Lower lobe of right lung (tissue), 2 donors: ENCODE results near the gene EPN2. TPM values are rescaled to one million over a fixed set of nuclear protein-coding genes. Genes with fewer than 3 reads are reported as not detected.
A peak's percentile ranks its signal among the peaks of the same experiment; 100 is the strongest.

Source experiments
- ATAC-seq, 2 donors: fragments of 200-7000 bp; cut with Tn5 transposase; one replicate each; pipeline ENCODE4 v1.9.1; 2020 to 2022; ENCODE audit warnings: mild to moderate bottlenecking in 2 of 2, moderate library complexity in 2 of 2
- DNase-seq: peaks from one replicate; pipeline ENCODE4 v3.0.0-alpha.2; 2020
- H3K27ac ChIP-seq: fragments of 200-600 bp; one replicate; pipeline ENCODE4 v1.8.0; 2022
- H3K27me3 ChIP-seq: fragments of 200-600 bp; one replicate; pipeline ENCODE4 v1.8.0; 2022; ENCODE audit warnings: low read depth
- H3K36me3 ChIP-seq: fragments of 200-600 bp; one replicate; pipeline ENCODE4 v1.8.0; 2022; ENCODE audit warnings: mild to moderate bottlenecking
- H3K4me1 ChIP-seq: fragments of 200-600 bp; one replicate; pipeline ENCODE4 v1.8.0; 2022
- H3K4me3 ChIP-seq: fragments of 200-600 bp; one replicate; pipeline ENCODE4 v1.8.0; 2022; ENCODE audit warnings: mild to moderate bottlenecking
- H3K9me3 ChIP-seq: fragments of 200-600 bp; one replicate; pipeline ENCODE4 v1.8.0; 2022
- intact Hi-C: fragments of 100-400 bp; cut with DNase I; formaldehyde crosslinking; loops from one replicate; pipeline ENCODE4 v1.11.0; 2022
- total RNA-seq: library from RNA; stranded (reverse); fragmentation: NEBNext Ultra II Directional; extraction: Animal tissue kit (Norgen Biotek cat#: 25700); gene quantifications from one replicate; pipeline ENCODE4 v1.2.1, GENCODE V29; 2021
- TF ChIP-seq, protein P1 (sequence below): fragments of 200-600 bp; IDR thresholded peaks from one replicate; pipeline ENCODE4 v1.8.0; 2022; ENCODE audit warnings: antibody characterized with exemption, mild to moderate bottlenecking
- donor health status: DM: no; HTN: yes; CAD: no; lungs with severe emphysema.

EPN2 gene
- total RNA-seq, 1 donor from 2014 or later, result 66.2 TPM

GRCh38 chr17:19329136-19329535, 92.0 kb downstream of the EPN2 start:
- ATAC-seq (no peak), DNase-seq (no peak)
- intact Hi-C loops, result no loop called here
- Histone ChIP-seq H3K9me3 (peaks cover 4% of the 10 kb centered on the region), H3K4me3 (no peak overlapping the region), H3K27me3 (no peaks in the 10 kb centered on the region), H3K27ac (no peak overlapping the region), H3K36me3 (peaks cover 37% of the 10 kb centered on the region), H3K4me1 (no peaks in the 10 kb centered on the region)
- TF ChIP-seq, protein P1, sequence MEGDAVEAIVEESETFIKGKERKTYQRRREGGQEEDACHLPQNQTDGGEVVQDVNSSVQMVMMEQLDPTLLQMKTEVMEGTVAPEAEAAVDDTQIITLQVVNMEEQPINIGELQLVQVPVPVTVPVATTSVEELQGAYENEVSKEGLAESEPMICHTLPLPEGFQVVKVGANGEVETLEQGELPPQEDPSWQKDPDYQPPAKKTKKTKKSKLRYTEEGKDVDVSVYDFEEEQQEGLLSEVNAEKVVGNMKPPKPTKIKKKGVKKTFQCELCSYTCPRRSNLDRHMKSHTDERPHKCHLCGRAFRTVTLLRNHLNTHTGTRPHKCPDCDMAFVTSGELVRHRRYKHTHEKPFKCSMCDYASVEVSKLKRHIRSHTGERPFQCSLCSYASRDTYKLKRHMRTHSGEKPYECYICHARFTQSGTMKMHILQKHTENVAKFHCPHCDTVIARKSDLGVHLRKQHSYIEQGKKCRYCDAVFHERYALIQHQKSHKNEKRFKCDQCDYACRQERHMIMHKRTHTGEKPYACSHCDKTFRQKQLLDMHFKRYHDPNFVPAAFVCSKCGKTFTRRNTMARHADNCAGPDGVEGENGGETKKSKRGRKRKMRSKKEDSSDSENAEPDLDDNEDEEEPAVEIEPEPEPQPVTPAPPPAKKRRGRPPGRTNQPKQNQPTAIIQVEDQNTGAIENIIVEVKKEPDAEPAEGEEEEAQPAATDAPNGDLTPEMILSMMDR, result no peak

DNA sequence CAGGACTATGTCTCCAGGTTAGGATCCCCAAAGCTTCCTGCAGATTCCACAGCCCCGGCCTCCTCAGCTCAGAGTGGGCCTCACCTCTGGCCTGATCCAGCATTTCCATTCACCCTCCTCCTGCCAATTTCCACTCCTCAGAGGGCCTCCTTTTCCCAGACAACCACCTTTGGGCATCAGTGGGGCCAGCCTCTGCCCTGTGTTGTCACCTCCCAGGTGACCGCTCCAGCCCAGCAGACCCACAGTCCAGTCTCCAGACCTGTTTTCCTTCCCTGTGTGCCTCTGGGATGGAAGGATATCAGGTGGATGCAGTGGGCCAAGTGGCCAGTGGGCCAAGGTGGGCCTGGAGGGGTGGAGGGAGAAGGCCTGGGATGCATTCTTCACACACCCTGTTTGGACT, 92.7 kb downstream of the EPN2 start:
- TF ChIP-seq, protein P1, result no peak
- Histone ChIP-seq H3K4me1 (no peaks in the 10 kb centered on the region), H3K27ac (no peak overlapping the region), H3K27me3 (no peaks in the 10 kb centered on the region), H3K4me3 (no peak overlapping the region), H3K9me3 (peaks cover 4% of the 10 kb centered on the region), H3K36me3 (peaks cover 39% of the 10 kb centered on the region)
- ATAC-seq, result no peak
- intact Hi-C loops, result no loop called here
- DNase-seq, result no peak

DNA sequence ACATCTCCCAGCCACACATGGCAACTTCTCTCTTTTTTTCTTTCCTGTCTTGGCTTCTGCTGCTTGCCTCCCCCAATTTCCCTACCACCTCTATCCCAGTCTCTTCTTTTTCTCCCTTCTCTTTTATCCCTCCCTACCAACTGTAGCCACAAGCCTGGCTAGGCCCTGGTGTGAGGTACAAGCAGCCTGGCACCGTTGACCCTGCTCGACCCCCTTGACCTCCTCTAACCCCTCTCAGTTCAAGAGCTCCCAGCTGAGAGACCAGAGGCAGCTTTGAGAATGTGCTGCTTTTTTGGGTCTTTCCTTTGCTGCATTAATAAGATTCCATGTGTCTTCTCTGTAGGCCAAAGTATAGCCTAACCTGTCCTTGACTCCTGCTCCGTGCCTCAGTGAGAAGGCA, 93.1 kb downstream of the EPN2 start:
- DNase-seq (no peak), ATAC-seq (no peak)
- Histone ChIP-seq H3K4me1 (no peaks in the 10 kb centered on the region), H3K27ac (no peak overlapping the region), H3K9me3 (peaks cover 3% of the 10 kb centered on the region), H3K27me3 (no peaks in the 10 kb centered on the region), H3K4me3 (no peak overlapping the region), H3K36me3 (peaks cover 39% of the 10 kb centered on the region)
- TF ChIP-seq, protein P1, result no peak
- intact Hi-C loops, result no loop called here

- Histone ChIP-seq H3K36me3 (peaks cover 39% of the 10 kb centered on the region), H3K27me3 (no peaks in the 10 kb centered on the region), H3K4me3 (no peak overlapping the region), H3K27ac (no peak overlapping the region), H3K9me3 (no peaks in the 10 kb centered on the region), H3K4me1 (no peaks in the 10 kb centered on the region)
- DNase-seq (no peak), ATAC-seq (peak in 1 of 2 donors; percentile 41)
- TF ChIP-seq, protein P1, result no peak
- intact Hi-C loops, result no loop called here
Measured at GRCh38 chr17:19331134-19331533, 94.0 kb downstream of the EPN2 start.

DNA sequence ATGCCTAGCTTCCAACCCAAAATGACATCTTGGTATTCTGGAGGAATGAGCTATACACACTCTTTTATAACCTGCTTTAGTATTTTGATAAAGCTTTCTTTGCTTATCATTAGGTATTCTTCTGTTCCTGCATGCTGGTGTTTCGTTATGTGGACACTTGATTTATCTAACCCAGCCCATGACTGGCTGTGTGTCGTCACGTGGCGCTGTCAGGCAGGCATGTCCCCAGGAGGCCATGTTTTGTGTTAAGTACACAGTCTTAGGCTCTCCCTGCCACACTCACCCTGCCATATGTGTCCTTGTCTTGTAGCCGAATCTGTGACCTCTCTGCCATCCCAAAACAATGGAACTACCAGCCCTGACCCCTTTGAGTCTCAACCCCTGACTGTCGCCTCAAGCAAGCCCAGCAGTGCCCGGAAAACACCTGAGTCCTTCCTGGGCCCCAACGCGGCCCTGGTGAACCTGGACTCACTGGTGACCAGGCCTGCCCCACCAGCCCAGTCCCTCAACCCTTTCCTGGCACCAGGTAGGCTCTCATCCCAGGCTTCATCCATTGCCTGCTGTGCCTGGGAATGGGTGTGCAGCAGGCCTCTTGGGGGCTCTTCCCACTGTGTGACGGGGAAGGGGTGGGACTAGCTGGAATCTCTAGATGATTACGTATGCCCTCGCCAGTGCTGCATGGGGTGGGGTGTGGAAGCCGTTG, 94.5 kb downstream of the EPN2 start:
- Histone ChIP-seq H3K4me3 (no peak overlapping the region), H3K9me3 (no peaks in the 10 kb centered on the region), H3K4me1 (peaks cover 1% of the 10 kb centered on the region), H3K36me3 (peaks cover 39% of the 10 kb centered on the region), H3K27me3 (no peaks in the 10 kb centered on the region), H3K27ac (no peak overlapping the region)
- ATAC-seq, result no peak
- intact Hi-C loops, result no loop called here
- DNase-seq, result no peak
- TF ChIP-seq, protein P1, result no peak
